SK-N-SH treated with all-trans-retinoic acid at 6 μM for 48 hours (cell line): ENCODE data around the gene REPIN1.
A peak's percentile ranks its signal among the peaks of the same experiment; 100 is the strongest.

ENCODE experiments used
- ATAC-seq: fragments of 200-7000 bp; cut with Tn5 transposase; 3 replicates; pipeline ENCODE4 v1.9.1; 2020; ENCODE audit warnings: mild to moderate bottlenecking, moderate library complexity
- ARNTL ChIP-seq: fragments of 450-650 bp; formaldehyde crosslinking; IDR thresholded peaks from 2 replicates; pipeline ENCODE4 v1.5.0; 2020; ENCODE audit warnings: low read depth, mild to moderate bottlenecking, moderate library complexity, borderline replicate concordance
- BACH2 ChIP-seq: fragments of 250-450 bp; sonication (Bioruptor Pico); IDR thresholded peaks from 2 replicates; pipeline ENCODE4 v1.9.0; 2021; ENCODE audit warnings: mild to moderate bottlenecking, borderline replicate concordance
- CREB5 ChIP-seq: fragments of 250-450 bp; sonication (Bioruptor Pico); IDR thresholded peaks from 2 replicates; pipeline ENCODE4 v1.5.1; 2020; ENCODE audit warnings: low read depth, mild to moderate bottlenecking, moderate library complexity
- CSDC2 ChIP-seq: fragments of 250-450 bp; sonication (Bioruptor Pico); IDR thresholded peaks from 2 replicates; pipeline ENCODE4 v1.5.0; 2020; ENCODE audit warnings: mild to moderate bottlenecking, moderate library complexity
- ESRRG ChIP-seq: fragments of 250-450 bp; sonication (Bioruptor Pico); IDR thresholded peaks from 2 replicates; pipeline ENCODE4 v1.6.1; 2021; ENCODE audit warnings: mild to moderate bottlenecking
- GLIS3 ChIP-seq: fragments of 250-450 bp; sonication (Bioruptor Pico); IDR thresholded peaks from 2 replicates; pipeline ENCODE4 v1.5.0; 2020; ENCODE audit warnings: mild to moderate bottlenecking, moderate library complexity
- ISL1 ChIP-seq: fragments of 250-450 bp; sonication (Bioruptor Pico); IDR thresholded peaks from 2 replicates; pipeline ENCODE4 v2.1.2; 2022; ENCODE audit warnings: mild to moderate bottlenecking, moderate library complexity
- OSR1 ChIP-seq: fragments of 250-450 bp; sonication (Bioruptor Pico); IDR thresholded peaks from 2 replicates; pipeline ENCODE4 v1.8.0; 2022; ENCODE audit warnings: moderate library complexity, mild to moderate bottlenecking, inconsistent platforms
- POU6F1 ChIP-seq: fragments of 250-450 bp; sonication (Bioruptor Pico); IDR thresholded peaks from 2 replicates; pipeline ENCODE4 v1.8.0; 2021; ENCODE audit warnings: low read depth, mild to moderate bottlenecking, moderate library complexity, borderline replicate concordance
- RARB ChIP-seq: fragments of 250-450 bp; sonication (Bioruptor Pico); IDR thresholded peaks from 2 replicates; pipeline ENCODE4 v1.8.0; 2021; ENCODE audit warnings: mild to moderate bottlenecking, moderate library complexity
- SNAI2 ChIP-seq: fragments of 250-450 bp; sonication (Bioruptor Pico); IDR thresholded peaks from 2 replicates; pipeline ENCODE4 v1.5.0; 2020; ENCODE audit warnings: mild to moderate bottlenecking, moderate library complexity
- ZC3H10 ChIP-seq: fragments of 250-450 bp; sonication (Bioruptor Pico); IDR thresholded peaks from 2 replicates; pipeline ENCODE4 v1.5.1; 2021; ENCODE audit warnings: mild to moderate bottlenecking, moderate library complexity
- ZFP3 ChIP-seq: fragments of 250-450 bp; sonication (Bioruptor Pico); IDR thresholded peaks from 2 replicates; pipeline ENCODE4 v1.5.0; 2020; ENCODE audit warnings: mild to moderate bottlenecking, moderate library complexity
- ZNF565 ChIP-seq: fragments of 450-650 bp; formaldehyde crosslinking; conservative IDR thresholded peaks from 2 replicates; pipeline ENCODE4 v1.5.0; 2020; ENCODE audit warnings: low read depth, mild to moderate bottlenecking, moderate library complexity
- ZNF70 ChIP-seq: fragments of 450-650 bp; formaldehyde crosslinking; IDR thresholded peaks from 2 replicates; pipeline ENCODE4 v1.5.0; 2020; ENCODE audit warnings: mild to moderate bottlenecking, moderate library complexity
- ZNF8 ChIP-seq: fragments of 450-650 bp; formaldehyde crosslinking; IDR thresholded peaks from 2 replicates; pipeline ENCODE4 v1.5.0; 2020; ENCODE audit warnings: mild to moderate bottlenecking, moderate library complexity
- TF ChIP-seq, protein P1 (sequence below): fragments of 250-450 bp; sonication (Bioruptor Pico); IDR thresholded peaks from 2 replicates; pipeline ENCODE4 v1.5.1; 2021; ENCODE audit warnings: mild to moderate bottlenecking, moderate library complexity

REPIN1 gene

GRCh38 chr7:150399421-150400007 lies 30.9 kb downstream of the REPIN1 start:
- TF ChIP-seq GLIS3 (CRISPR knock-in tag) (no peak), OSR1 (CRISPR knock-in tag) (no peak), BACH2 (CRISPR knock-in tag) (no peak), ZC3H10 (CRISPR knock-in tag) (no peak), ZNF8 (CRISPR knock-in tag) (no peak), ZNF70 (CRISPR knock-in tag) (no peak)
- ATAC-seq, result no peak

DNA sequence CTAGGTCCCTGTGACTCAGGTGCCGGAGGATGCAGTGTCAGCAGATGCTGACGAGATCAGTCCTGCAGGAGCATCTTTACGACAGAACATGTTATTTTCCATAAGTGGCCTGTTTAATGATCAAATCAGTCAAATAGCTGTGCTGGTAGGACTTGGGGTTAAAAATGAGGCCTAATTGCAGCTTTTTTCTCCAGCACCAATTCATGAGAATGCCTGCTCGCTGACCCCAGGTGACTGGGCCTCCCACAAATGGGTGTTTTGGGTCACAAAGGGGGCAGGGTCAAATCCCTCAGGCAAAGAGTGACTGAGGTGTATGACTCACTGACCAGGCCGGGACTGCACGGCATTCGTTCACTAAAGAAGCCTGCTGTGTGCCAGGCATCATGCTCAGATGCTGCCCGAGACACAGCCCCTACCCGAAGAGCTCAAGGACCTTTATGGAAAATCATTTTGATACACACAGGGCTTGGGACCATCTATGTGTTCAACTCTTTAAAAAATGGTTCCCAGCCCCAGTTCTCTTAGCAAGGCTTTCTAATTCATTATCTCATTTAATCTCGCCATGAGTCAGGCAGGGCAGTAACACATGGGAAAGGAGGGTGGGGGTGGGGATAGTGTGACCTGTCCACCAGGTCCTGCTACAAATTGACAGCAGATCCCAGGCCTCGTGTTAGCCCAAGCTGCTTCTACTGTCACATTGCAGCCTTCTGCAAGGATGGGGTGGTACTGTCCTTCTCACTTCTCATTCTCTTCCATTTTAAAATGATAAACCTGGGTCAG lies 31.6 kb downstream of the REPIN1 start:
- TF ChIP-seq ESRRG (CRISPR knock-in tag) (no peak), OSR1 (CRISPR knock-in tag) (no peak), CREB5 (CRISPR knock-in tag) (no peak), SNAI2 (CRISPR knock-in tag) (no peak), ISL1 (0 out of 2 replicates have a peak, but pooled peaks have one; percentile 9)
- ATAC-seq, result peak; percentile 44

- TF ChIP-seq ESRRG (CRISPR knock-in tag) (no peak), SNAI2 (CRISPR knock-in tag) (no peak), POU6F1 (CRISPR knock-in tag) (no peak), RARB (no peak), ZNF8 (CRISPR knock-in tag) (no peak), ZNF565 (CRISPR knock-in tag) (no peak), ZC3H10 (CRISPR knock-in tag) (no peak)
- ATAC-seq, result no peak
Observed at GRCh38 chr7:150400788-150401423, 32.3 kb downstream of the REPIN1 start.

- no peak for TF ChIP-seq ZC3H10 (CRISPR knock-in tag)
- no peak for TF ChIP-seq CREB5 (CRISPR knock-in tag)
- no peak for TF ChIP-seq BACH2 (CRISPR knock-in tag)
- TF ChIP-seq ZFP3 (CRISPR knock-in tag), result no peak
- no peak for TF ChIP-seq ZNF565 (CRISPR knock-in tag)
- no peak for TF ChIP-seq ESRRG (CRISPR knock-in tag)
- TF ChIP-seq ARNTL (CRISPR knock-in tag), result no peak
- TF ChIP-seq, protein P1, sequence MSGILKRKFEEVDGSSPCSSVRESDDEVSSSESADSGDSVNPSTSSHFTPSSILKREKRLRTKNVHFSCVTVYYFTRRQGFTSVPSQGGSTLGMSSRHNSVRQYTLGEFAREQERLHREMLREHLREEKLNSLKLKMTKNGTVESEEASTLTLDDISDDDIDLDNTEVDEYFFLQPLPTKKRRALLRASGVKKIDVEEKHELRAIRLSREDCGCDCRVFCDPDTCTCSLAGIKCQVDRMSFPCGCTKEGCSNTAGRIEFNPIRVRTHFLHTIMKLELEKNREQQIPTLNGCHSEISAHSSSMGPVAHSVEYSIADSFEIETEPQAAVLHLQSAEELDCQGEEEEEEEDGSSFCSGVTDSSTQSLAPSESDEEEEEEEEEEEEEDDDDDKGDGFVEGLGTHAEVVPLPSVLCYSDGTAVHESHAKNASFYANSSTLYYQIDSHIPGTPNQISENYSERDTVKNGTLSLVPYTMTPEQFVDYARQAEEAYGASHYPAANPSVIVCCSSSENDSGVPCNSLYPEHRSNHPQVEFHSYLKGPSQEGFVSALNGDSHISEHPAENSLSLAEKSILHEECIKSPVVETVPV (CRISPR knock-in tag), result no peak
- TF ChIP-seq POU6F1 (CRISPR knock-in tag), result no peak
- TF ChIP-seq CSDC2 (CRISPR knock-in tag), result no peak
- no peak for TF ChIP-seq SNAI2 (CRISPR knock-in tag)
- TF ChIP-seq OSR1 (CRISPR knock-in tag), result no peak
- no peak for TF ChIP-seq ZNF8 (CRISPR knock-in tag)
- TF ChIP-seq, all 23 proteins: peak for 0
- no peak for ATAC-seq
Observed at GRCh38 chr7:150401424-150401790, 32.8 kb downstream of the REPIN1 start.
